ENCODE measurements around the gene GRIN3A.

DNA sequence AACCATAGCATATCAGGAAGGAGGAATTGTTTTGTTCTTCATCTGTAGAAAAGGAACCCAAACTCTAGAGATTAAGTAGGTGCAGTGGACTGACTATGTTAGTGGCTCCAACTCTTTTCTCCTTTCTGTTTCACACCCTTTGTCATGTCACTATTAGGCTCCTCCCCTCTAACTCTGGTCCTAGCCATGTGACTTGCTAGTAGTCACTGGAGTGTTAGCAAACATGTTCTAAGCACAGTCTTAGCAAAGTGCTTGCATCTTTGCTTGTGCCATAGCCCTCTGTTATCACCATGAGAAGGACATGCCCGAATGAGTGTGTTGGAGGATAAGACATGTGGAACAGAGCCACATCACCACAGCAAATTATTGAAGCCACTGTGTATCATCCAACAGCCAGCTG is 88.3 kb downstream of the GRIN3A start:
- TF ChIP-seq GATA2 (IDR thresholded peaks at IDR 0.05; ENCODE audit: low read depth, low read length) (no peak), GATA3 (IDR thresholded peaks at IDR 0.05; ENCODE audit: low read depth, low read length) (no peak)
